ENCODE measurements around the gene SLC31A1.

DNA sequence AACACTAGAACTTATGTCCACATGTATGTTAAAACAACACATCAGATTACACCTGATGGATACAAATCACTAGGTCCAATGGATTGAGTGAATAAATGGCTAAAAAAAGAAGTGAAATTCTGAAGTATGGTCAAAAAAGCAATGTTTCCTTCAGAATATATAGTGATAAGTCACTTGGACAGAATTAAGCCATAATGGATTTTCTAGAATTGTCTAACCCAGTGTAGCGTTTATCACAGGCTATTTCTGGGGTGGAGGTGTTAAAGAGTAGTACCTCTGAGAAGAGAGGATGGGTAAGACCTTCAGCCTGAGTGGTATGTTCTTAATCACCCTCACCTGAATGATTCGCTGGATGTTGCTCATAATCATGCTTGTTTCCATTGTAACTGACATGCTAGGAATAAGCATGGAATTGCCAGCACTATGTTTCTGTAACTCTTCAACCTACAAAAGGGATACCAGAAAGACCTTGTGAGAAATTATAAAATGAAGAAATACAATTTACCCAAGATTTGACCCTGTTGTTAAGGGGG is 37.3 kb upstream of the SLC31A1 start:
- TF ChIP-seq TAF1 (IDR thresholded peaks at IDR 0.05; ENCODE audit: low read depth, low read length) (no peak), SIX5 (IDR thresholded peaks at IDR 0.05; ENCODE audit: low read depth, low read length) (no peak), POLR2A (IDR thresholded peaks at IDR 0.05; ENCODE audit: control extremely low read depth in 1 of 2, low read depth in 2 of 2, low read length in 2 of 2) (no peak), EP300 (IDR thresholded peaks at IDR 0.05; ENCODE audit: borderline replicate concordance in 1 of 2, low read depth in 2 of 2, low read length in 2 of 2) (no peak), CREB1 (IDR thresholded peaks at IDR 0.05) (no peak), HDAC2 (IDR thresholded peaks at IDR 0.05; ENCODE audit: borderline replicate concordance in 1 of 2, low read depth in 2 of 2, low read length in 2 of 2) (no peak), TBP (IDR thresholded peaks at IDR 0.05; ENCODE audit: low read depth, low read length) (no peak), SRF (IDR thresholded peaks at IDR 0.05; ENCODE audit: low read depth, low read length) (no peak), CEBPB (IDR thresholded peaks at IDR 0.05; ENCODE audit: low read depth, low read length) (no peak)
- TF ChIP-seq, protein P1, sequence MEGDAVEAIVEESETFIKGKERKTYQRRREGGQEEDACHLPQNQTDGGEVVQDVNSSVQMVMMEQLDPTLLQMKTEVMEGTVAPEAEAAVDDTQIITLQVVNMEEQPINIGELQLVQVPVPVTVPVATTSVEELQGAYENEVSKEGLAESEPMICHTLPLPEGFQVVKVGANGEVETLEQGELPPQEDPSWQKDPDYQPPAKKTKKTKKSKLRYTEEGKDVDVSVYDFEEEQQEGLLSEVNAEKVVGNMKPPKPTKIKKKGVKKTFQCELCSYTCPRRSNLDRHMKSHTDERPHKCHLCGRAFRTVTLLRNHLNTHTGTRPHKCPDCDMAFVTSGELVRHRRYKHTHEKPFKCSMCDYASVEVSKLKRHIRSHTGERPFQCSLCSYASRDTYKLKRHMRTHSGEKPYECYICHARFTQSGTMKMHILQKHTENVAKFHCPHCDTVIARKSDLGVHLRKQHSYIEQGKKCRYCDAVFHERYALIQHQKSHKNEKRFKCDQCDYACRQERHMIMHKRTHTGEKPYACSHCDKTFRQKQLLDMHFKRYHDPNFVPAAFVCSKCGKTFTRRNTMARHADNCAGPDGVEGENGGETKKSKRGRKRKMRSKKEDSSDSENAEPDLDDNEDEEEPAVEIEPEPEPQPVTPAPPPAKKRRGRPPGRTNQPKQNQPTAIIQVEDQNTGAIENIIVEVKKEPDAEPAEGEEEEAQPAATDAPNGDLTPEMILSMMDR (IDR thresholded peaks at IDR 0.05; ENCODE audit: control extremely low read depth in 1 of 3, insufficient read depth in 1 of 3, low read depth in 1 of 3, low read length in 3 of 3): no peak
- TF ChIP-seq, protein P2, sequence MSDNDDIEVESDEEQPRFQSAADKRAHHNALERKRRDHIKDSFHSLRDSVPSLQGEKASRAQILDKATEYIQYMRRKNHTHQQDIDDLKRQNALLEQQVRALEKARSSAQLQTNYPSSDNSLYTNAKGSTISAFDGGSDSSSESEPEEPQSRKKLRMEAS (IDR thresholded peaks at IDR 0.05): no peak
